Endometrial microvascular endothelial cells (primary cell): Measurements from ENCODE around the gene CYP26C1. TPM values are rescaled to one million over a fixed set of nuclear protein-coding genes. Genes with fewer than 3 reads are reported as not detected.

Experiments
- in situ Hi-C: cut with HindIII; loops from 2 replicates; pipeline ENCODE4 v1.10.0; 2017; ENCODE audit warnings: low sequenced_read_pairs, low pct_unique_long_range_greater_than_20kb; ENCODE audit errors: inconsistent ontology term
- total RNA-seq: library from RNA; depleted of rRNA; stranded (reverse); fragments of >200 nt; gene quantifications from one replicate; pipeline ENCODE4 v1.2.3, GENCODE V29; 2015; ENCODE audit errors: inconsistent ontology term

CYP26C1 gene
- total RNA-seq, 1 donor from 2014 or later, result 0.56 TPM

DNA sequence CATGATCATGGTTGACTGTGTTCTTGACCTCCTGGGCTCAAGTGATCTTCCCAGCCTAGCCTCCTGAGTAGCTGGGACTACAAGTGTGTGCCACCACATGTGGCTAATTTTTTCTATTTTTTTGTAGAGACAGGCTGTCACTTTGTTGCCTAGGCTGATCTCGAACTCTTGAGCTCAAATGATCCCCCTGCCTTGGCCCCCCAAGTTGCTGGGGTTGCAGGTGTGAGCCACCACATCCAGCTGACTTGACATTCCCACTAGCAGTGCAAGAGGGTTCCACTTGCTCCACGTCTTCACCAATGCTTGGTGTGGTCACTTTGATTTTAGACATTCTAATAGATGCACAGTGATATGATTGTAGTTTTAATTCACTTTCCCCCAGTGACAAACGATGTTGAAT is 38.2 kb downstream of the CYP26C1 start:
- in situ Hi-C loops, result no loop called here

DNA sequence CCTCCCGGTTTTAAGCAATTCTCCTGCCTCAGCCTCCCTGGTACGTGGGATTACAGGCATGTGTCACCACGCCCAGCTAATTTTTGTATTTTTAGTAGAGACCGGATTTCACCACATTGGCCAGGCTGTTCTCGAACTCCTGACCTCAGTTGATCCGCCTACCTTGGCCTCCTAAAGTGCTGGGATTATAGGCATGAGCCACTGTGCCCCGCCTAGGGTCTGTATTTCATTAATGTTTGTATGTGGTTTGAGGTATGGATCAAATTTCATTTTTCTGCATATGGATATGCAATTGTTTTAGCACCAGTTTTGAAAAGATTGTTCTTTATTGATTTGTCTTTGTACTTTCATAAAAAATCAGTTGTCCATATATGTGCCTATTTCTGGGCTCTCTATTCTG is 39.1 kb downstream of the CYP26C1 start:
- in situ Hi-C loops, result loop anchor here (25.0 kb wide), 1 partner anchor 188 kb away; no protein-coding TSS in a partner anchor

DNA sequence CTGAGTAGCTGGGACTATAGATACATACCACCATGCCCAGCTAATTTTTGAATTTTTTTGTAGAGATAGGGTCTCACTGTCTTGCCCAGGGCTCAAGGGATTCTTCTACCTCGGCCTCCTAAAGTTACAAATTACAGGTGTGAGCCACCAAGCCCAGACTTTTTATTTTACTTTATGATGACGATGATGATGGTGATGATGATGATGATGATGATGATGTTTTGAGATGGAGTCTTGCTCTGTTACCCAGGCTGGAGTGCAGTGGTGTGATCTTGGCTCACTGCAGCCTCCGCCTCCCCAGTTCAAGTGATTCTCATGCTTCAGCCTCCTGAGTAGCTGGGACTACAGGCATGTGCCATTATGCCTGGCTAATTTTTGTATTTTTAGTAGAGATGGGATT is 40.5 kb downstream of the CYP26C1 start:
- in situ Hi-C loops, result loop anchor here (25.0 kb wide), 1 partner anchor 186 kb away; no protein-coding TSS in a partner anchor

DNA sequence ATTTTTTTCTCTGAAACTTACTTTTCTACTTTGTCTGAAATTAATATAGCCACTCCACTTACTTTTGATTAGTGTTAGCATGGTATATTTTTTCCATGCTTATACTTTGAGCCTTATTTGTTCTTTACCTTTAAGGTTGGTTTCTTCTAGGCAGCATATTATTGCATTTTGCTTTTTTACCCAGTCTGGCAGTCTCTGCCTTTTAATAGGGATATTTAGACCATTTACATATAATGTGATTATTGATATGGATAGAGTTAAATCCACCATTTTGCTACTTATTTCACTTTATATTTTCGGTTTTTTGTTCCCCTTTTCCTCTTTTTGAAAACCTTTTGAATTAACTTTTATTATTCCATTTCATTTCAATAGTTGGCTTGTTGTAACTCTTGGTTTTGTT is 43.4 kb downstream of the CYP26C1 start:
- in situ Hi-C loops, result loop anchor here (25.0 kb wide), 1 partner anchor 183 kb away; no protein-coding TSS in a partner anchor

DNA sequence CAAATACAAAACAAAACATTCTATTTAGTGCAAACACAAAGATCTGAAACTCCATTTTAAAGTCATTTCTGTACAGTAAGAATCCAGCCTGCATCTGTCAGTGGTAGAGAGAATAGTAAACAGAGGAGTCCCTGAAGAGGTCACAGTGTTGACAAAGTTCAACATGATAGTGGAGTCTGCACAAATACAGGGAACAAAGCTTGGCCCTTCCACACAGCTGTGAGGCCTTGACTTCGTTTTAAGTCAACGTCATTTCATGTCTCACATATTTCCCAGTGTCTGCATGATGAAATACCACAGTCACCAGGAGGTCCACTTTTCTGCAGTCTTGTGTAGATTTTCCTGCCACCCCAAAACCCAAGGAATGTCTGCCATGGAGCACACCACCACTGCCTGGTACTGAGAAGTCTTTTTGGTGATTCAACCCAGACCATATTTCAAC is 46.1 kb downstream of the CYP26C1 start:
- in situ Hi-C loops, result loop anchor here (25.0 kb wide), 1 partner anchor 181 kb away; no protein-coding TSS in a partner anchor

DNA sequence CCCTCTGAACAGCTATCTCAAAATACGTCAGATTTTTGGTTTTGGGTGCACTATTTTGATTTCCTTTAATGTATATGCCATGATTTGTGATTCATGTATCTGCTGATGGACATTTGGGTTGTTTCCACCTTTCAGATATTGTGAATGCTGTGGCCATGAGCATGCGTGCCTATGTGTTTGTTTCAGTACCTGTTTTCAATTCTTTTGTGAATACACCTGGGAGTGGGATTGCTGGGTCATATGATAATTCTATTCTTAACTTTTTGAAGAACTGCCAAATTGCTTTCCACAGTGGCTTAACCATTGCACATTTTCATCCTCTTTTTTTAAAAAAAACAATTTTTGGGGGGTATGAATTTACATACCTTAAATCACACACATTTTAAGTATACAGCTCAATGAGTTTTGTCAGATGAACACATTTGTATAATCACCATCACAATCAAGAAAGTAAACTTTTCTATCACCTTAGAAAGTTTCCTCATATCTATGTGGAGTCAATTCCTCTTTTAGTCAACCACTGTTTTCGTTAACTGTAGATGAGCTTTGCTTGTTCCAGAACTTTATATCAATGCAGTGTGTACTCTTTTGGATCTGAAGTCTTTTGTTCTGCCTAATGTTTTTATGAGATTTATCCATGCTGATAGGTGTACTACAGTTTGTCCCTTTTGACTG is 50.0 kb downstream of the CYP26C1 start:
- in situ Hi-C loops, result loop anchor here (25.0 kb wide), 1 partner anchor 177 kb away; no protein-coding TSS in a partner anchor

DNA sequence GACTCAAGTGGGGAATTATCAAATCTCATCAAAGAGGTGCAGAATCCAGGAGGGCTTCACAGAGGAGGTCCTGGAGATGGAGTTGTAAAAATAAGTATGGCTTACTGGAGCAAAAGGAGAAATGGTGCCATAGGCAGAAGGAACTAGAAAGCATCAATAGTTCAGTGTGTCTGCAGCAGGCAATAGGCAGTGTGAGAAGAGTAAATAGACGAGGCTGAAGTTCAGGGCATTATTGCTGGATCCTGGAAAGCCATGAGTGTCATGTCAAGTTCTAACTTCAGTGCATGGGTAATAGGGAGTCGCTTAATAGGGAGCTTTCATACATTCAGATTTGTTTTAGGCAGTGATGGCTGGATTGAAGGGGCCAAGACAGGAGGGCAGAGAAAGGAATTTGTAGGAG is 52.4 kb downstream of the CYP26C1 start:
- in situ Hi-C loops, result loop anchor here (25.0 kb wide), 1 partner anchor 174 kb away; no protein-coding TSS in a partner anchor

DNA sequence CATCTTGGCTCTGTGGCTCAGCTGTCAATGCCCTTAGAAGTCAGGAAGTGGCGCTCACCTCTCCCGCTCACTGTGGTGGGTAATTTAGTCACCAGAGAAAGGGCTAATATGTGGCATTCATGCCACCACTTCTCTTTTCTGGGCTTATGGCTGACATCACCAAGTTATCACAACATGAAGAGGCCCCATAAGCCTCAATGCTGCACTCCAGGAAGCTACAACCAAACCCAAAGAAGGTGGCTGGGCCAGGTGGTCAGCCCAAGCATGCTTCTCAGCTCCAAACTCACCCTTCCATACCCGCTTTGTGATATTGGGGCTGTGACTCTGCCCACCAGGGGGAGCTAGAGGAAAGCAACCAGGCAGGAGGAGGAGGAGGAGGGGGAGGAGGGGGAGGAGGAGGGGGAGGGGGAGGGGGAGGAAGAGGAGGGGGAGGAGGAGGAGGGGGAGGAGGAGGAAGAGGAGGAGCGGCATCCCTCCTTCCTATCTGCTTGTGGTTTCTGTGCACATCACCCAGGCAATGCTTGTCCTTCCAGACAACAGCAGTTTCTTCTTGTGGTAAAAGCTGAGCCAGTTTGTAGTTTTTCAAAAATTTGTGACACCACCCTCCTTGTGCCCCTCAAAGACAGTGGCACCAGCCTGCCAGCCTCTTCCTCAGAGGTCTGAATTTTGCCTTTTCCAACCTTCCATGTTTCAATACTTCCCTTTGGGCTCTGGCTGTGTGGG is 55.2 kb downstream of the CYP26C1 start:
- in situ Hi-C loops, result loop anchor here (25.0 kb wide), 1 partner anchor 171 kb away; no protein-coding TSS in a partner anchor

Other genes with a start within 250 kb of the CYP26C1 start
- gene EXOC6, start 212.3 kb upstream of the CYP26C1 start, total RNA-seq, result 78.2 TPM
- 0.46 TPM for gene CYP26A1, start 13.1 kb downstream of the CYP26C1 start, total RNA-seq